ENCODE results near the gene IDH3A. TPM values are rescaled to one million over a fixed set of nuclear protein-coding genes. Genes with fewer than 3 reads are reported as not detected.

The IDH3A gene
- total RNA-seq, 1 experiment from 2014 or later, result 67.8 TPM

GRCh38 chr15:78127882-78128281 is 21.3 kb upstream of the IDH3A start:
- Histone ChIP-seq H3K27me3 (ENCODE audit: insufficient read depth, low read depth) (no peaks in the 10 kb centered on the region), H3K36me3 (ENCODE audit: low read depth) (no peaks in the 10 kb centered on the region), H3K4me1 (replicated peaks; ENCODE audit: insufficient read depth) (peaks cover 18% of the 10 kb centered on the region), H3K79me2 (ENCODE audit: low read depth) (no peaks in the 10 kb centered on the region), H3K9me3 (ENCODE audit: insufficient read depth, low read depth) (no peaks in the 10 kb centered on the region), H3F3A (ENCODE audit: insufficient read depth, low read depth) (peaks cover 5% of the 10 kb centered on the region; the same call in 1 of the 2 replicates), H4K20me1 (ENCODE audit: insufficient read depth) (no peaks in the 10 kb centered on the region), H3K9me2 (ENCODE audit: insufficient read depth) (no peaks in the 10 kb centered on the region), H2AFZ (no peak overlapping the region), H3K4me3 (no peak overlapping the region), H3K4me2 (no peak overlapping the region), H3K27ac (no peak overlapping the region)
- DNase-seq, result no peak
- TF ChIP-seq, protein P1, sequence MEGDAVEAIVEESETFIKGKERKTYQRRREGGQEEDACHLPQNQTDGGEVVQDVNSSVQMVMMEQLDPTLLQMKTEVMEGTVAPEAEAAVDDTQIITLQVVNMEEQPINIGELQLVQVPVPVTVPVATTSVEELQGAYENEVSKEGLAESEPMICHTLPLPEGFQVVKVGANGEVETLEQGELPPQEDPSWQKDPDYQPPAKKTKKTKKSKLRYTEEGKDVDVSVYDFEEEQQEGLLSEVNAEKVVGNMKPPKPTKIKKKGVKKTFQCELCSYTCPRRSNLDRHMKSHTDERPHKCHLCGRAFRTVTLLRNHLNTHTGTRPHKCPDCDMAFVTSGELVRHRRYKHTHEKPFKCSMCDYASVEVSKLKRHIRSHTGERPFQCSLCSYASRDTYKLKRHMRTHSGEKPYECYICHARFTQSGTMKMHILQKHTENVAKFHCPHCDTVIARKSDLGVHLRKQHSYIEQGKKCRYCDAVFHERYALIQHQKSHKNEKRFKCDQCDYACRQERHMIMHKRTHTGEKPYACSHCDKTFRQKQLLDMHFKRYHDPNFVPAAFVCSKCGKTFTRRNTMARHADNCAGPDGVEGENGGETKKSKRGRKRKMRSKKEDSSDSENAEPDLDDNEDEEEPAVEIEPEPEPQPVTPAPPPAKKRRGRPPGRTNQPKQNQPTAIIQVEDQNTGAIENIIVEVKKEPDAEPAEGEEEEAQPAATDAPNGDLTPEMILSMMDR (conservative IDR thresholded peaks at IDR 0.05), result no peak
- no peak for TF ChIP-seq EZH2 (IDR thresholded peaks at IDR 0.05; ENCODE audit: low read depth)
- POLR2A ChIA-PET (ENCODE audit: unreplicated experiment), result interaction anchor here (0.6 kb wide), 1 partner anchor 80 kb away, joined by 7 read pairs; no protein-coding TSS in a partner anchor
- CTCF ChIA-PET, result no interaction called here
- no TSS peak for BruUV-seq (replicated peaks)
- intact Hi-C loops (cut with micrococcal nuclease; ENCODE audit: unreplicated experiment), result no loop called here

- H4K20me1 ChIP-seq (ENCODE audit: insufficient read depth), result no peaks in the 10 kb centered on the region
- peaks cover 30% of the 10 kb centered on the region for H3K4me1 ChIP-seq (replicated peaks; ENCODE audit: insufficient read depth)
- H2AFZ ChIP-seq, result no peak overlapping the region
- no peaks in the 10 kb centered on the region for H3K79me2 ChIP-seq (ENCODE audit: low read depth)
- H3K9me2 ChIP-seq (ENCODE audit: insufficient read depth), result no peaks in the 10 kb centered on the region
- BruUV-seq (replicated peaks), result no TSS peak
- no peak overlapping the region for H3K27ac ChIP-seq
- CTCF ChIA-PET, result interaction anchor here (0.6 kb wide), 1 partner anchor 67 kb away, joined by 6 read pairs; no protein-coding TSS in a partner anchor
- no peak for TF ChIP-seq EZH2 (IDR thresholded peaks at IDR 0.05; ENCODE audit: low read depth)
- TF ChIP-seq, protein P1 (conservative IDR thresholded peaks at IDR 0.05), result no peak
- no peaks in the 10 kb centered on the region for H3K36me3 ChIP-seq (ENCODE audit: low read depth)
- intact Hi-C loops (cut with micrococcal nuclease; ENCODE audit: unreplicated experiment), result no loop called here
- POLR2A ChIA-PET (ENCODE audit: unreplicated experiment), result no interaction called here
- H3K27me3 ChIP-seq (ENCODE audit: insufficient read depth, low read depth), result no peaks in the 10 kb centered on the region
- no peaks in the 10 kb centered on the region for H3K9me3 ChIP-seq (ENCODE audit: insufficient read depth, low read depth)
- DNase-seq, result peak in 1 of 2 experiments; percentile 18
- H3K4me3 ChIP-seq, result no peak overlapping the region
- H3F3A ChIP-seq (ENCODE audit: insufficient read depth, low read depth), result peaks cover 17% of the 10 kb centered on the region
- H3K4me2 ChIP-seq, result no peak overlapping the region
Observed at GRCh38 chr15:78129077-78129750, 19.9 kb upstream of the IDH3A start.

DNA sequence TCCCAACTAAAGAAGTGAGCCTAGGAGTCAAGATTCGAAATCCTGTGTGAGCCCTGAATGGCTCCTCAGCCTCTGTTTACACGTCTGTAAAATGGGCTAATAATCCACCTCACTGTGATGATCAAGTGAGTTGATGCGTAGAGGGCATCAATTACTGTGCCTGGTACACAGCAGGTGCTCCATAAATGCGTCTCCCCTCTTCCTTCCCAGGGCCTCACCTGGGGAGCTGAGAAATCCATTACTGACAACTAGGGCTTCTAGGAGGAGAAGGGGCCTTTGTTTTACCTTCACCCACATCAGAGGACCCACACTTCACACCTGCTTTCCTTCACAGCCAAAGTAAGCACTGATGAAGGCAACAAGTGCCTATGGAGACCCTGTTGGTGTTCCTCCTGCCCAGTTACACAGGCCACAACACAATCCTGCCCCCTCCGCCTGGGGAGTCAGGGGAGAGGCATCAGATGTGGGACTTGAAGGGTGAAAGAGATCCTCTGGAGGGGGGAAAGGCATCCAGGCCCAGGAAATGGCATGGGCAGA is 19.3 kb upstream of the IDH3A start:
- Histone ChIP-seq H3K4me2 (no peak overlapping the region), H3K9me2 (ENCODE audit: insufficient read depth) (no peaks in the 10 kb centered on the region), H3K27ac (no peak overlapping the region), H3K27me3 (ENCODE audit: insufficient read depth, low read depth) (no peaks in the 10 kb centered on the region), H2AFZ (no peak overlapping the region), H3K79me2 (ENCODE audit: low read depth) (no peaks in the 10 kb centered on the region), H4K20me1 (ENCODE audit: insufficient read depth) (no peaks in the 10 kb centered on the region), H3K9me3 (ENCODE audit: insufficient read depth, low read depth) (no peaks in the 10 kb centered on the region), H3F3A (ENCODE audit: insufficient read depth, low read depth) (peaks cover 18% of the 10 kb centered on the region), H3K4me1 (replicated peaks; ENCODE audit: insufficient read depth) (peaks cover 36% of the 10 kb centered on the region), H3K36me3 (ENCODE audit: low read depth) (no peaks in the 10 kb centered on the region), H3K4me3 (no peak overlapping the region)
- ChIA-PET CTCF (interaction anchor here (1.0 kb wide), 1 partner anchor 16 kb away, joined by 4 read pairs; no protein-coding TSS in a partner anchor), POLR2A (ENCODE audit: unreplicated experiment) (interaction anchor here (0.6 kb wide), 1 partner anchor 9 kb away, joined by 3 read pairs; no protein-coding TSS in a partner anchor)
- BruUV-seq (replicated peaks), result no TSS peak
- DNase-seq, result no peak
- intact Hi-C loops (cut with micrococcal nuclease; ENCODE audit: unreplicated experiment), result loop anchor here (5.0 kb wide), 2 partner anchors 47 to 67 kb away; no protein-coding TSS in a partner anchor
- TF ChIP-seq, protein P1 (conservative IDR thresholded peaks at IDR 0.05), result no peak
- no peak for TF ChIP-seq EZH2 (IDR thresholded peaks at IDR 0.05; ENCODE audit: low read depth)
